HG03196 (cell line): Measurements from ENCODE around the gene LGALS8.

Experiments
- ATAC-seq: cut with Tn5 transposase; IDR thresholded peaks from one replicate; pipeline ENCODE4 v1.9.1; 2021; ENCODE audit not compliant: unreplicated experiment

LGALS8 gene

DNA sequence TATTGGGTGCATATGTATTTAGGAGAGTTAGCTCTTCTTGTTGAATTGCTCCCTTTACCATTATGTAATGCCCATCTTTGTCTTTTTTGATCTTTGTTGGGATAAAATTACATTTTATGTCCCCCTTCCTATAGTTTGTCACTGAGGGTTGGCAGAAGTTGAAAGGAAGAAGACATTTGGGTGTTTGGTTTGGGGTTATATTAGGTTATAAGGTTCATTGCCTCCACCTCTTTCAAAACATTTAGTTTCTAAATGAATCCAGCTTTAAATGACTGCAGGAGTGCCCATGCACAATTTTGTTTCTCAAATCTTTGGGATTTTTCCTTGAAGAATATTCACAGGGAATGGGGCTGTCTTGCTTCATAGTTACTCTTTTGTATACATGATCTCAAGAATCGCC, 14.6 kb upstream of the LGALS8 start:
- ATAC-seq, result no peak

DNA sequence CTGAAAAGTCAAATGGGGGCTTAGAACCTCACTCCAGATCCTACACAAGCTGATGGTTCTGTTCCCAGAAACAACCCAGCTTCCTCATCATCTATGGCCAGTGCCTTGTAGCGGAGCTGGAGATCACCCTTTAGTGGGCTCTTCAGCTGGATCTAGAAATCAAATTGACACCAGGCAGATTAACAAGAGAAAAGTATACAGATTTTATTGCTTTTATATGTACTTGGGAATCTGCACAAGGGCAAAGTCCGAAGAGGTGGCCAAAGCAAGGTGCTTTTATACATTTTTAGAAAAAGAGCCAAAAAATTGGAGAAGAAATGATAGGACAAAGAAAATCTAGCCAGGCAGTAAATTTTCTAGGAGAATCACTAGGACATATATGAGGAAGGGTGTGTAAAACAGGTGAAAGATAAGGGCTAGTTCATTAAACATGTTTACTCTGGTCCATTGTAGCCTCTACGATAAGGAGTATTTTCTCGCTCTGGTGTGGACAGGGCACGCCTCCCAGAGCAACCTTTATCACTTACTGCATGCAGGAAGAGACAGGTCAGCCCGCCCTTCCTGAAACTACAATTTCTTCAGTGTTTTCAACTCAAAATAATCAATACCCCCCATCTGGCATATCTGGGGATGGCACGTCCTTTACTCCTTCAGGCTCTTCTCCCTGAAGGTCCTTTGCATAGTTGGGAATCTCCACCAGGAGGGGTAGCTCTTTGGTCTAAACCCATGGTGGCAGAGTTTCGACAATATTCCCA, 14.0 kb upstream of the LGALS8 start:
- no peak for ATAC-seq

DNA sequence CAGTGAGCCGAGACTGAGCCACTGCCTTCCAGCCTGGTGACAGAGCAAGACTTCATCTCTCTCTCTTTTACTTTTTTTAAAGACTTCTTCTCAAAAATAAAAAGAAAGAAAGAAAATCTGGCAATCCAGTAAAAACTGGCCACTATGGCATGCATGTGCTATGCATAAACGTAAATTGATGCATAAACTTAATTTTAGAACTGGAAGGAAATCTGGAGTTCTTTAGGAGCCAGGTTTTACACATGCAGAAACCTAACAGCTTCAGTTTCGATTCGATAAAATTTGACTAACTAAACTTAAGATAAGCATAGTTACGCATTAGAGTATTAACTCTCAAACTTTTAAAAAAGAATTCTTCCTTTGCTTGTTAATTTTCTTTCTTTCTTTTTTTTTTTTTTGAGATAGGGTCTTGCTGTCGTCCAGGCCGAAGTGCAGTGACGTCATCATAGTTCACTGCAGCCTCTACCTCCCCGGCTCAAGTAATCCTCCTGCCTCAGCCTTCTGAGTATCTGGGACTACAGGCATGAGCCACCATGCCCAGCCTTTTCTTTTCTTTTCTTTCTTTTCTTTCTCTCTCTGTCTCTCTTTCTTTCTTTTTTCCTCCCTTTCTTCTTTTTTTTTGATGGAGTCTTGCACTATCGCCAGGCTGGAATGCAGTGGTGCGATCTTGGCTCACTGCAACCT, 11.9 kb upstream of the LGALS8 start:
- ATAC-seq, result no peak

DNA sequence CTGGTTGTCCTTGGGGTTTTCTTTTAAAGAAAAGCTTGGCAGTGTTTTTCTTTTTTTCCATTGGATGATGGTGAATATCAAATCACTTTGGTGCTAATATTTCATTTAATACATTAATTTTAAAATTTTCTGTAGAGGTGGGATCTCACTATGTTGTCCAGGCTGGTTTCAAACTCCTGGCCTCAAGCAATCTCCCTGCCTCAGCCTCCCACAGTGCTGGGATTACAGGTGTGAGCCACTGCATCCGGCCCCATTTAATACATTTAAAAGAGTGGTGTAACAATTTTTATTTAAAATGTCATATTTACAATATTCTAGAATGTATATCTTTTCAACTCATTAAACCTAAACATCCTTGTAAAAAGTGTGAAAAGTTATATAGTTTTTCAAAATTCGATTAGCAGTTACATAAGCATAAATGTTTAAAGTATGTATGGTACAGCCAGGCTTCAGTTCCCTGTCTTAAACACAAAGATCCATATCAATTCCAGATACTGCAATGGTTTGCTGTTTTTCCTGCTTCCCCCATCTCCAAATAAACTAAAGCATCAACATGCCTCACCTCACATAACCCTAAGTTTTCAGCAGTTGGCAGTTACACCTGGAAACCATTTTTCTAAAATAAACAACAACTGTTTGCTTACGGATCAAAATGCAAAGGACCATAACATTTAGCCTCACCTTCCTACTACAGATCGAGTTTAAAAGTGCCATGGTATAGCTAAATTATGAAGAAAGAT, 8.9 kb upstream of the LGALS8 start:
- no peak for ATAC-seq

DNA sequence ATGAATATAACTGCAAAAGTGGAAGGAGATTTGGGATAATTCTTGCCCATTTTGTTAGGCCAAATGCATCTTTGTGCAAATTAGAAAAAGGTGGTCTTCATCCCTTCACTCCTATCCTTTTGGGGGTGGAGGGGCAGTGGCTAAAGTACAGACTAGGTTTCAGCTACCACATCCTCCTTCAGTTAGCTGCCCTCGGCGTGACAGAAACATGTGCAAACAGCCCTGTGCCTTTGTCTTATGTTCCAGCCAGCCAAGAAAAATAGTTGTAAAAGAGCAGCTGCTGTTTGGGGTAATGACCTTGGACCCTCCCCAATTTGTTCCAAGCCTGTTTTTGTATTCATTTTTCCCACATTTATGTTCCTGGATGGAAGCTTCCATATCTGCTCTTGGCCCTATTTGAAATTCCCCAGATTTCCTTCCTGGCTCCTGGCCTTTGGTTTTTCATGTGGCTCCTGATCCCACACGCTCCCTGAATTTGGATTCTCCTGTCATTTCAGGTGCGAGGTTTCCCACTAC, 8.3 kb upstream of the LGALS8 start:
- no peak for ATAC-seq

DNA sequence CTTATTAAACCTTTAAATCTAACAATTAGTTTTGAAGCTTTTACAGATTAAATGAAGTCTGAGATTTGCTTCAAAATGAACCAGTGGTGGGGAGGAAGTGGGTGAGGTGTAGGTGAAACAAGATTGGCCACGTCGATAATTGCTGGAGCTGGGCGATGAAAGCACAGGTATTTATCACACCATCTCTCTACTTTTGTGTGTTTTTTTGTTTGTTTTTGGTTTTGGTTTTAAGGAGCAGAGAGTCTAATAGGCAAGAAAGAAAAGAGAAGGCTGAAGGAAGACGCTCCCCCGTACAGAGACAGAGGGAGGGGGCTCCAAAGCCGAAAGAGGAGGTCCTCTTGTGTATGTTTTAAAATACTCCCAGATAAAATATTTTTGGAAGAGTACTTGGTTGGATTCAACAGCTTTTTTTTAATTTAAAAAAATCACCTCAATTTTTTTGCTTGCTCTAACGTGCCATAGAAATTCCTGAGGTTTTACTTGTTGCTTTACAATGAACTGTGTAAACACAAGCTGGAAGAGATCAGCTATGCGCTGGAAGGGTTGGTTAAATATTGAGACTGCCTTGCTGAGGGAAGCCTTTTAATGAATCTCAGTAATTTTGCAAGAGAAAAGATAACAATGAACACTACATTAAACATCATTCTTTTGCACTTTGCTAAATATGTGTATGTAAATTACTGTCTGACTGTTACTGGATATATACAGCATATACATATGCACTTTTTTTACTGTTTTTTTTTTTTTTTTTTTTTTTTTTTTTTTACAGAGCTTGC, 6.7 kb upstream of the LGALS8 start:
- no peak for ATAC-seq

DNA sequence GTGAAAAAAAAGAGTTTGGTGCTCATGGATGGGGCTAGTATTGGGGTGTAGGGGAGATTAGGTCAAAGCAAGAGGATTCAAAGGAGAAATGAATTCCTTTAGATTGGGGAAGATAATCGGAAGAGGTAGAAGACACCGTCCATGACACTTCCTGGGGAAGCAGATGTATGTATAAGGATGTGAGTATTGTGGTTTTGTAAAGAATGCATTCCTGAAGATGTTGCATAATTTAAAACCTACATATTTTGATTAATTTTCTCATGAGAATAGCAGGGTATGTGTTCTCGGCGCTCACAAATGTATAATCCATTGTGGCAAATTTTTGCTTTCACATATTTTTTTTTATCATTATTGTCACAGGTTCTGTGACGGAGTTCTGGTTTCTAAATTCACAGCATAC, 5.5 kb upstream of the LGALS8 start:
- ATAC-seq, result no peak

DNA sequence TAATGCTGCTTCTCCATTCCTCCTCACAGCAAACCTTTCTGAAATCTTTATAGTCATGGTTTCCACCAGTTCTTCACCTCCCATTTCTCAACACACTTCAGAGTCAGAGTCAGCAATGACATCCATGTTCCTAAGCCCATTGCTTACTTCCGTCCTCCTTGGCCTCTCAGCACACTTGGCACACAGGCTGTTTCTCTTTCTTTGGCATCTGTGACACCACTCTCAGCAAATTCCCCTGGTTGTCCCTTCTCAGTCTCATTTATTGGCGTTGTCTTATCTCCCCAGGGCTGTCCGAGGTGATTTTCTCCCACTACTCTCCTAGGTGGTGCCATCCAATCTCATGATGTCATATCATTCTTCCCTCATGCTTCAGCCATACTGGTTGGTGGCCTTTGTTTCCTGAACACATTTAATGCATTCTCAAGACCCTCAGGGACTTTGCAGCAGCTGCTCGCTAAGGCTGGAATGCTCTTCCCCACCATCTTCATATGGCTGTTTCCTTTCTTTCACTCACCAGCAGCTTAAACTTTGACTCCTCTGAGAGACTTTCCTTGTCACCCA, 3.3 kb upstream of the LGALS8 start:
- ATAC-seq, result no peak

DNA sequence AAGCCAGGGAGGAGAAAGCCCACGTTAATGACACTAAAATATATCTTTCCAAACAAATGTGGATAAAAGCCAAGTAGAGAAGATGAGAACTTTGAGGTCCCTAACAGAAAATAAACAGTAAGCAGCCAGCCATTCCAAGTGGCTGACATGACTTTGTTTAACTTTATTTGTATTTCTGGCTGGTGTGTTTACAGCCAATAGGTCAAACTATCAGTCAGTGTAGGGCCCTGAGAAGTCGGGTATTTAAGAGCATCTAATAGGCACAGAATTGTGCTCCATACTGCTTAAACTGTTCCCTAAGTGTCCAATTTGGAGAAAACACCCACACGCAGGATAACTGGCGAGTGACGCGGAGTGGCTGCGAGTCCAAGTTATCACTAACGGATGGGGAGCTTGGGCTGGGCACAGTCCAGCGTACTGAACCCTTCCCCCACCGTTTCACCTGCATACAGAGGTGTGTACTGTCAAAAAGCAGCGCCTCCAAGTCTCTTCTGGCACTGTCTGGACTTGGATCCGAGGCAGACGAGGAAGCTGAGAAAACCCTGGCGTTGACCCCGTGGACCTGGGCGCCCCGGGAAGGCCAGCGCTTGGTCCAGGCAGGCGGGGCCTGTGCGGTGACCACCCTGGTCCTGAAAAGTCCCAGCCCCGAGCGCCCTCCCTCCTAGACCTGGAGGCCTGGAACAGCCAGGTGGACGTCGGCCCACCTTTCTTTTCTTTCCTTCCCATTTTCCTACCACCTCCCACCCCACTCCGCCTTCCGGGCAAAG, 662 bp upstream of the LGALS8 start:
- ATAC-seq, result no peak

DNA sequence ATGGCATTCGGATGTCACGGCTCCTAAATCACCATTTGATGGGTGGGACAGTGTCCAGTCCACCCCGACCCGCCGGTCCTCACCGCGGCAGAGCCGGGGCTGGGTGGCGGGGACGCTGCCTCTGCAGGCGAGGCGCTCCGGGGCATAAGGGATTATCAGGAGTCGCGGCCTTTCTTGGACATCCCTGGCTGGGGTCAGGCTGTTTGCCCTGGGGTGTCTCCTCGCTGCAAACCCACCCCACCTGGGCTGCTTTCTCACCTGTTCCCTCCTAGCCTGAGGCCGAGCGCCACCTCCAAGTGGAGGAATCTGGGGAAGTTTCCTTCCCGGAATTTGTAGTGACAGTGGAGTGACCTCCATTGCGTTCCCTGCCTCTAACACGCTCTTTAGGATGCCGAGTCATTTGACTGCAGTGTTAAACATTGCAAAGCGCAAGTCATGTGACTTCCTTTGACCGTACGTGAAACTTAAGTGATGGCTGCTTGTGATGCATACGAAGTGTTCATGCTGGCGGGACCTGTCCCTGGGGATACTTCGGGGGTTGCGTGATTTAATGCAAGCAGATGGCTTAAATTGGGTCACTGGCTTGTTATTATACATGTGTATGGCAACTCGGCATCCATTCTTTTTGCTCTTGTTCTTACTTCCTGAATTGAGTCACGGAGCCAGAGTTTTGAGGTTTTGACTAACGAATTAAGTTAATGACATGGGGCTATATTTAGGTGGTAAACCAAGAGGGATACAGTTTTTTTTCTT, 536 bp downstream of the LGALS8 start:
- peak; percentile 96 for ATAC-seq

DNA sequence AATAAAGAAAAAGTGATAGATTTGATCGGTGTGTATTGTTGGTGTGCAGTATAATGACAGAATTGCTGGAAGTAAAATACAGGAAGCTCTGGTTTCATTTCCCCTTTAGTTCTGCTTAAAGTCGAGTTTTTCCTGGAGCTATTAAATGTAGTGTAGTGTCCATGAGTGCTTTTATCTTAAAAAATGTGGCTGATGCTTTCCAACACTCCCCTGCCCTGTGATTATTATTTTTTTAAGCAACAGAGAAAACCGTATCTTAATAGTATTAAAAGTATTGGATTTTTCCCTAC, 1.1 kb downstream of the LGALS8 start:
- ATAC-seq, result peak; percentile 14

DNA sequence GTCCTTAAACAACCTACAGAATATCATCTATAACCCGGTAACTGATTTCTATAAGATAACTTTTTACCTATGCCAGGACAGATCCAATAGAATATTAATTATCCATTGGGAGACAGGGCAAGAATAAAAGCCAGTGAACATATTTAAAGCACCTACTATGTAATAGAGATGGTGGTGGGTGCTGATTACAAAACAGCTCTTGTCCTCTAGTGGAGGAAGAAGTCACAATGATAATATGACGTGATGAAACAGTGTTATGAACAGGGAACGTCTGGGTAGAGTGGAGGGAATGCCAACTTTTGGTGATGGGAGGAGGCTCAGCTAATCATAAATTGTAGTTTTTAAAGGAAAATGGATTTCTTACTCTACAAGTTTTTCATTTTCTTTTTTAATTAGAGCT, 2.3 kb downstream of the LGALS8 start:
- no peak for ATAC-seq

DNA sequence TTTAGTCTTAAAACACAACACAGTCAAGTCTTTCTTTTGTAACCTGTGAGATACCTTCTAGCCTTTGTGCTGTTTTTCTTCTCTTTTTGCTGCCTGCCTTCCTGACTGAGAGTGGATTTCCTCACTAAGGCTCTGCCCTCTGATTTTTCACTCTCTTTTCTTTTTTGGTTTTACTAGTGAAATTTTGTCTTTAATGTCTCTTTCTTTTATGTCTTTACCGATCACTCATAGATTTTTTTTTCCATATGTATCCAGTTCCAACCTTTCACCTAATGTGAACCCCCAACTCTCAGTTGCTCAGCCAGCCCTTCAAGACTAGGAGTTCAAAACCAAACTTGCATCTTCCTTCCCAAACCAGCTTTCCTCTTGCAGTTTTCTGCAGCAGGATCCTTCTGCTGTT, 6.5 kb downstream of the LGALS8 start:
- no peak for ATAC-seq

DNA sequence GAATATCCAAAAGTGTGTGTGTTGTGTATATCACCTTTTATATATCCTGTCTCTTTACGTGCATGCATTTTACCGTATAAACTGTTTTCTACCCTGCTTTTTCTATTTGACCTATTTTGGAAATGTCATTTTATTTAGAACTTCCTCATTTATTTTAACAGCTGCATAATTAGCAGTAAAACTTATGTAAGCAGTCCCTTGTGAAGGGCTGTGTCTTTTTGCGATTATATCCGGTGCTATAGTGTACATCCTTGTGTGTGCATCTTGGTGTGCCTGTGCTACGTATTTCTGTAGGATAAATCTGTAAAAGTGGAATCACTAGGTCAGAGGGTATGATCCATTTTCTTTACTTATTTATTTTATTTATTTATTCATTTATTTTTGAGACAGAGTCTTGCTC, 7.2 kb downstream of the LGALS8 start:
- no peak for ATAC-seq

DNA sequence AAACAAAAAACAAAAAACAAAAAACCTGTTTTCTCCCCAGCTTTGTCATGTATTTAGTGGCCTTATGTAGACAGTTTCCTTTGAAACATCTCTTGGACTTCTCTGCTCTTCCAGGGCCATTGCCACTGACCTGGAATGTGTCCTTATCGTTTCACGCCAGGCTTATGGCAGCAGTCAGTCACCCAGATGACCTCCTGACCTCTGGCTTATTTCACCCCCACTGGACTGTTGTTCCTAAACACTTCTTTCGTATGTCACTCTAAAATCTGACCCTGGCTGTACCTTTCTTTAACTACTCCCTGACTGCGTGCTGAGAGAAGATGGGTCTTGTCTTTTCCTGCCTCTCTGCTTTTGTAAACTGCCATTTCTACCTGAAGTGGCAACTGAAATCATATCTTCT, 9.1 kb downstream of the LGALS8 start:
- ATAC-seq, result no peak

DNA sequence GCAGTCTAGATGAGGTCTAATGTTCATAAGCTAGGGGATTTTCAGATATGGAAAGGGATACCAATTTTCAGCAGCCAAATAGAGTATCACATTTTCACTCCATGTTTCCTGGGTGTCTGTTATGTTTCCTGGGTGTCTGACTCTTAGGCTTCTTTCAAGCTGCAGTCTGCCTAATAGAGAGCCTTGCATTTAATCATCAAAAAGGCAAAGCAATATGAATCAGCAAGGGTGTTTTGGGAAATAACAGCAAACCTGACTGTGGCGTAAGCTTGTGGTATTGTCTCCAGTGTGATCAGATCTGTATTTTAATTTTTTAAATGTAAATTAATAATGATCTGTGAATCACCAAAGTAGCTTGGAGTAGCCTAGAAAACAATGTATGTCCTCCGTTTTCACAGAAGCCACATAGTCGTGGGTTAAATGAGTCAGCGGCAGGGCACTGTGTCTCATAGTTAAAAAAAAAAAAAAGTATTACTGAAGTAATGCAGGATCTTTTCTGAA, 10.4 kb downstream of the LGALS8 start:
- ATAC-seq, result no peak

DNA sequence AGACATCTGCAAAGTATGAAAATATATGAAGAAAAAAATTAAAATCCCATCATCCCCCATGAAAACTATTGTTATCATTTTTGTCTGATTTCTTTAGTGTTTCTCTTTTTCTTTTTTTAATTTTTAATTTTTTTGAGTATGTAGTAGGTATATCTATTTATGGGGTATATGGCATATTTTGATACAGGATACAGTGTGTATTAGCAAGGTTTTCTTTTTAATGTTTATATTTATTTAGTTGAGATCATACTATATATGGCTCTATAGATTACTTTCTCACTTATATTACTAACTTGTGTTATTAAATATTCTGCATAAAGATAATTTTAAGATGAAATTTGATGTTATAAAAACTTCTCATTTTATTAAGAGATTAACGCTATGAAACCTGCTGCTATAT, 11.4 kb downstream of the LGALS8 start:
- no peak for ATAC-seq

DNA sequence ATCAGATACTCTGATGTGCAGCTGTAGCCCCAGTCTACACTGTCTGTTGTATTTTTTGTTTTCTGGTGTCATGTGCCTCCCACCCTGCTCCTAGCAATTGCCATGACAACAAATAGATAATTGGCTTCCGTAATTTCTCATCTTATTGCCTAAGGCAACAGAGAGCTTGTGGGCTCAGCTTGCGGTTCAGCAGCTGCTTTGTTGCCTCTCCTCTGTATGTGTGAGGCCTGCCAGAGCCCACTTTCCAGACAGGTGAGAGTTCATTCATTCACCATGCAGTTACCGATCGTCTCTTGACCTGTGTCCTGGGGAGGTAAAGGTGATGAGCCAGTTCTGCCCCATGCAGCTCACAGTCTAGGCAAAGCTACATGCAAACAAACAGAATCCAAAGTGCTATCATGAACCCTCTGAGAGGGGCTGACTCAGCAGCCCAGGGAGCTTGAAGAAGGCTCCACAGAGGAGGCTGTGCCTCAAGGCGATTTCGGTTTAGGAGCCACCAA, 11.9 kb downstream of the LGALS8 start:
- ATAC-seq, result no peak

DNA sequence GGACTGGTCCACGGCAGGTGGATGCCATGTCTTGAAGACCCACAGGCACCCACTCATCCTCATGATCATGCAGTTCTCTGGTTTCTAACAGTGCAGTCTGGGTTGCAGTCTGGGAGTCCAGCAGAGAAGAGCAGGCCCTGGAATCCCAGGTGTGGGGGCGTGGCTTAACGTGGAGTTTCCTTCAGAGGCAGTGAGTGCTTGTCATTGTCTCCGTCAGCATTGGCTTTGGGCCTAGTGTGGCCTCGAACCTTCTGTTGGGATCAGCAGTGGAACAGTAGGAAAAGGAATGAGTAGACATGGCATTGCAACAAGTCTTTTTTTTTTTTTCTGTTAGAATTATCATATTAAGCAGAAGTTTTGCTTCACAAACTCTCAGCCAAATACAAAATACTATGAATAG, 12.8 kb downstream of the LGALS8 start:
- no peak for ATAC-seq
